ENCODE results near the gene DSEL. TPM values are rescaled to one million over a fixed set of nuclear protein-coding genes. Genes with fewer than 3 reads are reported as not detected.

Gene DSEL
- total and polyA plus RNA-seq, 2 donors from 2014 or later, result 1.9 to 6.4 TPM

- Histone ChIP-seq H3K4me3 (ENCODE audit: low read length in 3 of 3) (no peak overlapping the region), H3K9me3 (ENCODE audit: control insufficient read depth in 2 of 3, insufficient read depth in 1 of 3, low read length in 3 of 3) (no peaks in the 10 kb centered on the region), H3K27me3 (ENCODE audit: control insufficient read depth, insufficient read depth, low read length) (no peaks in the 10 kb centered on the region), H3K27ac (ENCODE audit: low read depth in 2 of 2, low read length in 2 of 2) (no peak overlapping the region), H3K4me1 (ENCODE audit: control insufficient read depth in 2 of 3, insufficient read depth in 2 of 3, low read depth in 1 of 3, low read length in 3 of 3) (peaks cover 0 to 3% (median 0%) of the 10 kb centered on the region in 3 donors), H3K36me3 (ENCODE audit: control insufficient read depth in 2 of 3, insufficient read depth in 3 of 3, low read length in 3 of 3) (no peaks in the 10 kb centered on the region), H3K9ac (ENCODE audit: low read length in 3 of 3) (no peak overlapping the region)
- DNase-seq (no peak), FAIRE-seq (no peak)
- intact Hi-C loops (cut with DNase I), result no loop called here
- no peak for TF ChIP-seq CTCF (IDR thresholded peaks at IDR 0.05; ENCODE audit: borderline replicate concordance, extremely low read depth, insufficient read depth)
Observed at GRCh38 chr18:67519592-67519991, 3.1 kb upstream of the DSEL start.

DNA sequence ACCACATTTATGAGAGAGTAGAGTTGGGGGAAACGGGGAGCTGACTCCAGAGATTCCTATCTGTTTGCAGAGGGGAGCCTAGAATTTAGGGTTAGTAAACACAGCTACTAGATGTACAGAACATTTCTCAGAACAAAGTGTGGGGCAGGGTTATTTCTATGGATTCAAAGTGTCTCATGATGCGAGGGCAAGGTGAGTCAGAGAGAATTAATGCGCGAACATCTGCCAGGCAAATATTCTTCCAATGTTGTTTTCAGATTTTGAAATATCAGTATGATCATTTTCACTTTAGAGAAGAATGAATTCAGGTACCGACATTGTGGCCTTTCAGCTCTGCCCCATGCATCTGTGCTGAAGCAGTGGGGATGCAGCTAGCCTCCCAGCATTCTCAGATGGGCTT, 2.0 kb upstream of the DSEL start:
- Histone ChIP-seq H3K4me3 (ENCODE audit: low read length in 3 of 3) (no peak overlapping the region), H3K9ac (ENCODE audit: low read length in 3 of 3) (no peak overlapping the region), H3K9me3 (ENCODE audit: control insufficient read depth in 2 of 3, insufficient read depth in 1 of 3, low read length in 3 of 3) (no peaks in the 10 kb centered on the region), H3K27me3 (ENCODE audit: control insufficient read depth, insufficient read depth, low read length) (no peaks in the 10 kb centered on the region), H3K27ac (ENCODE audit: low read depth in 2 of 2, low read length in 2 of 2) (no peak overlapping the region), H3K36me3 (ENCODE audit: control insufficient read depth in 2 of 3, insufficient read depth in 3 of 3, low read length in 3 of 3) (no peaks in the 10 kb centered on the region), H3K4me1 (ENCODE audit: control insufficient read depth in 2 of 3, insufficient read depth in 2 of 3, low read depth in 1 of 3, low read length in 3 of 3) (peaks cover 0 to 3% (median 0%) of the 10 kb centered on the region in 3 donors)
- FAIRE-seq (no peak), DNase-seq (no peak)
- no peak for TF ChIP-seq CTCF (IDR thresholded peaks at IDR 0.05; ENCODE audit: borderline replicate concordance, extremely low read depth, insufficient read depth)
- intact Hi-C loops (cut with DNase I), result no loop called here

GRCh38 chr18:67517444-67517765, 885 bp upstream of the DSEL start:
- FAIRE-seq (no peak), DNase-seq (peak in 4 of 5 donors; percentile 11 to 56 (median 38))
- intact Hi-C loops (cut with DNase I), result no loop called here
- H3K4me3 ChIP-seq (ENCODE audit: low read length in 3 of 3), result peak overlapping the region; percentile 64 to 82 (median 72)
- H3K27me3 ChIP-seq (ENCODE audit: control insufficient read depth, insufficient read depth, low read length), result no peaks in the 10 kb centered on the region
- H3K9me3 ChIP-seq (ENCODE audit: control insufficient read depth in 2 of 3, insufficient read depth in 1 of 3, low read length in 3 of 3), result no peaks in the 10 kb centered on the region
- TF ChIP-seq CTCF (IDR thresholded peaks at IDR 0.05; ENCODE audit: borderline replicate concordance, extremely low read depth, insufficient read depth), result no peak
- H3K27ac ChIP-seq (ENCODE audit: low read depth in 2 of 2, low read length in 2 of 2), result peak overlapping the region in 1 of 2 donors; percentile 77
- peak overlapping the region in 2 of 3 donors; percentile 54 to 65 for H3K9ac ChIP-seq (ENCODE audit: low read length in 3 of 3)
- H3K36me3 ChIP-seq (ENCODE audit: control insufficient read depth in 2 of 3, insufficient read depth in 3 of 3, low read length in 3 of 3), result no peaks in the 10 kb centered on the region
- peaks cover 0 to 3% (median 0%) of the 10 kb centered on the region in 3 donors for H3K4me1 ChIP-seq (ENCODE audit: control insufficient read depth in 2 of 3, insufficient read depth in 2 of 3, low read depth in 1 of 3, low read length in 3 of 3)

DNA sequence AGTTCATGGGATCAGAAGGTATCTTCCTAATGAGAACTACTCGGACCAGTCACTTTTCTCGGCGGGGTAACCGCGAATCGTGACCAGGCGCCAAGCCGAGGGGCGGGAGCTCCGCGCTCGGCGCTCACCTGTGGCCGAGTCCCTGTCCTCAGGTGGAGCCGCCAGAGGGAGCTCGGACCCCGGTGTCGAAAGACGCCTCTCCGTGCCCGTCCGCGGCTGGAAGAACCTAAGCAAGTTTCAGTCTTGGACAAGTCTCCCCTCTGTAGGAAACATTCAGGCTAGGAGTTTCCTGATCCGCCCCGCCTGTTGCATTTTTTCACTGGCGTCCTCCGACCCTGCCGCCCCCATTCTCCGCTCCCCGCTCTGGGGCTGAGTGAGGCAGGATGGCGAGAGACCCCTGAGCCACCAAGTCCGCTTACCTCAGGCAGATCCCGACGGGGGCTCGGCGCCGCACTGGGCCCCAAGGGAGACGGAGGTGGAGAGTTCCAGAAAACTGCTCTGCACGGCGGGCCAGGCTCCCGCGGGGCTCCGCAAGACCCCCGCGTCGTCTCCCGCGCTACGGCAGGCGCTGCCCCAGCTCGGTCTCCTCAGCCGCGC, 480 bp downstream of the DSEL start:
- peaks cover 0 to 3% (median 0%) of the 10 kb centered on the region in 3 donors for H3K4me1 ChIP-seq (ENCODE audit: control insufficient read depth in 2 of 3, insufficient read depth in 2 of 3, low read depth in 1 of 3, low read length in 3 of 3)
- FAIRE-seq, result no peak
- intact Hi-C loops (cut with DNase I), result no loop called here

More for the DNA sequence above, 480 bp downstream of the DSEL start:
- Histone ChIP-seq H3K4me3 (ENCODE audit: low read length in 3 of 3) (peak overlapping the region; percentile 58 to 79 (median 75)), H3K27ac (ENCODE audit: low read depth in 2 of 2, low read length in 2 of 2) (peak overlapping the region; percentile 35 to 51), H3K9me3 (ENCODE audit: control insufficient read depth in 2 of 3, insufficient read depth in 1 of 3, low read length in 3 of 3) (no peaks in the 10 kb centered on the region), H3K9ac (ENCODE audit: low read length in 3 of 3) (peak overlapping the region; percentile 42 to 77 (median 61)), H3K36me3 (ENCODE audit: control insufficient read depth in 2 of 3, insufficient read depth in 3 of 3, low read length in 3 of 3) (no peaks in the 10 kb centered on the region), H3K27me3 (ENCODE audit: control insufficient read depth, insufficient read depth, low read length) (no peaks in the 10 kb centered on the region)
- TF ChIP-seq CTCF (IDR thresholded peaks at IDR 0.05; ENCODE audit: borderline replicate concordance, extremely low read depth, insufficient read depth), result peak; percentile 79
- peak; percentile 92 to 96 (median 94) for DNase-seq
